Mesenteric fat pad (tissue), 1 donor: Measurements from ENCODE around the gene KIAA0513. TPM values are rescaled to one million over a fixed set of nuclear protein-coding genes. Genes with fewer than 3 reads are reported as not detected.

Experiments
- DNase-seq: peaks from one replicate; pipeline ENCODE4 v3.0.0-alpha.2; 2020; ENCODE audit warnings: low spot score
- total RNA-seq: library from RNA; stranded (reverse); fragmentation: NEBNext Ultra II Directional; extraction: Animal tissue kit (Norgen Biotek cat#: 25700); gene quantifications from one replicate; pipeline ENCODE4 v1.2.1, GENCODE V29; 2021
- donor health status: DM: yes; HTN: yes; CAD: no.

Gene KIAA0513
- total RNA-seq, 1 donor from 2014 or later: 12.7 TPM

- DNase-seq: no peak
These were observed 39.8 kb downstream of the KIAA0513 start for GRCh38 chr16:85067426-85067825.

GRCh38 chr16:85068746-85069145, 41.2 kb downstream of the KIAA0513 start:
- no peak for DNase-seq

GRCh38 chr16:85069171-85069570, 41.6 kb downstream of the KIAA0513 start:
- no peak for DNase-seq

- no peak for DNase-seq
These were observed 44.7 kb downstream of the KIAA0513 start for GRCh38 chr16:85072076-85072860.

- DNase-seq: no peak
These were observed 45.4 kb downstream of the KIAA0513 start for GRCh38 chr16:85072947-85073346.

GRCh38 chr16:85074225-85074914, 46.8 kb downstream of the KIAA0513 start:
- DNase-seq: no peak

- DNase-seq: no peak
These were observed 47.8 kb downstream of the KIAA0513 start for GRCh38 chr16:85075236-85075924.

GRCh38 chr16:85077039-85077438, 49.4 kb downstream of the KIAA0513 start:
- no peak for DNase-seq

GRCh38 chr16:85077576-85078125, 50.1 kb downstream of the KIAA0513 start:
- DNase-seq: no peak

- DNase-seq: no peak
These were observed 50.6 kb downstream of the KIAA0513 start for GRCh38 chr16:85078226-85078625.

GRCh38 chr16:85078952-85079351, 51.4 kb downstream of the KIAA0513 start:
- no peak for DNase-seq

- no peak for DNase-seq
These were observed 52.4 kb downstream of the KIAA0513 start for GRCh38 chr16:85079785-85080570.

- no peak for DNase-seq
These were observed 53.4 kb downstream of the KIAA0513 start for GRCh38 chr16:85081038-85081437.

- no peak for DNase-seq
These were observed 54.2 kb downstream of the KIAA0513 start for GRCh38 chr16:85081765-85082164.

GRCh38 chr16:85082173-85083050, 54.8 kb downstream of the KIAA0513 start:
- DNase-seq: no peak

GRCh38 chr16:85083051-85083639, 55.5 kb downstream of the KIAA0513 start:
- no peak for DNase-seq

- DNase-seq: no peak
These were observed 57.4 kb downstream of the KIAA0513 start for GRCh38 chr16:85084841-85085510.

GRCh38 chr16:85085721-85086120, 58.1 kb downstream of the KIAA0513 start:
- DNase-seq: no peak
